ENCODE measurements around the gene DAPK1.

DAPK1 gene

GRCh38 chr9:87551772-87552217 is 54.1 kb downstream of the DAPK1 start:
- H3K4me3 ChIP-seq (replicated peaks; ENCODE audit: low read depth, low read length), result no peak overlapping the region
- TF ChIP-seq CTCF (IDR thresholded peaks at IDR 0.05; ENCODE audit: low read depth, low read length, missing control alignments), result no peak
- no peak for DNase-seq (ENCODE audit: extremely low read depth, low read depth)

- no peak overlapping the region for H3K4me3 ChIP-seq (replicated peaks; ENCODE audit: low read depth, low read length)
- no peak for DNase-seq (ENCODE audit: extremely low read depth, low read depth)
- TF ChIP-seq CTCF (IDR thresholded peaks at IDR 0.05; ENCODE audit: low read depth, low read length, missing control alignments), result no peak
Measured at GRCh38 chr9:87554171-87554910, 56.7 kb downstream of the DAPK1 start.

- no peak for TF ChIP-seq CTCF (IDR thresholded peaks at IDR 0.05; ENCODE audit: low read depth, low read length, missing control alignments)
- DNase-seq (ENCODE audit: extremely low read depth, low read depth), result no peak
- no peak overlapping the region for H3K4me3 ChIP-seq (replicated peaks; ENCODE audit: low read depth, low read length)
Measured at GRCh38 chr9:87554976-87555375, 57.3 kb downstream of the DAPK1 start.

GRCh38 chr9:87556039-87556438 is 58.4 kb downstream of the DAPK1 start:
- TF ChIP-seq CTCF (IDR thresholded peaks at IDR 0.05; ENCODE audit: low read depth, low read length, missing control alignments), result no peak
- DNase-seq (ENCODE audit: extremely low read depth, low read depth), result no peak
- H3K4me3 ChIP-seq (replicated peaks; ENCODE audit: low read depth, low read length), result no peak overlapping the region

GRCh38 chr9:87556821-87557220 is 59.2 kb downstream of the DAPK1 start:
- TF ChIP-seq CTCF (IDR thresholded peaks at IDR 0.05; ENCODE audit: low read depth, low read length, missing control alignments), result no peak
- DNase-seq (ENCODE audit: extremely low read depth, low read depth), result no peak
- no peak overlapping the region for H3K4me3 ChIP-seq (replicated peaks; ENCODE audit: low read depth, low read length)

- no peak overlapping the region for H3K4me3 ChIP-seq (replicated peaks; ENCODE audit: low read depth, low read length)
- TF ChIP-seq CTCF (IDR thresholded peaks at IDR 0.05; ENCODE audit: low read depth, low read length, missing control alignments), result no peak
- no peak for DNase-seq (ENCODE audit: extremely low read depth, low read depth)
Measured at GRCh38 chr9:87557996-87558395, 60.3 kb downstream of the DAPK1 start.

Measured in HFF-Myc (cell line).